Activated CD8-positive, alpha-beta memory T cell treated with anti-CD3 and anti-CD28 coated beads for 36 hours (primary cell): ENCODE data around the gene TIAM1. TPM values are rescaled to one million over a fixed set of nuclear protein-coding genes. Genes with fewer than 3 reads are reported as not detected.

ENCODE experiments used
- CTCF ChIA-PET: fragments of 350-600 bp; sonication (Branson Sonifier 250); formaldehyde crosslinking; loops from one replicate; lab custom pipeline; 2021; ENCODE audit warnings: antibody characterized with exemption; lab: Charles Lee
- POLR2A ChIA-PET: fragments of 350-600 bp; sonication (Branson Sonifier 250); formaldehyde crosslinking; loops from one replicate; lab custom pipeline; 2021; ENCODE audit warnings: antibody characterized with exemption; lab: Charles Lee
- total RNA-seq, 2 experiments: library from RNA; stranded (reverse); gene quantifications; one replicate each; pipeline ENCODE4 v1.2.3, GENCODE V29; 2021

Gene TIAM1
- total RNA-seq, 2 experiments from 2014 or later: 28.8 to 31.0 TPM

DNA sequence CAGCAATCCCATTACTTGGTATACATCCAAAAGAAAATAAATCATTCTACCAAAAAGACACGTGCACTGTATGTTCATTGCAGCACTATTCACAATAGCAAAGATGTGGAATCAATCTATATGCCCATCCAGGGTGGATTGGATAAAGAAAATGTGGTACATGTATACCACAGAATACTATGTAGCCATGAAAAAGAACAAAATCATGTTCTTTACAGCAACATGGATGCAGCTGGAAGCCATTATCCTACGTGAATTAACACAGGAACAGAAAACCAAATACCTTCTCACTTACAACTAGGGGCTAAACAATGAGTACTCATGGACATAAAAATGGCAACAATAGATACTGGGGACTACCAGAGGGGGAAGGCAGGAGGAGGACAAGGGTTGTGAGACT, 147.3 kb downstream of the TIAM1 start:
- POLR2A ChIA-PET: no interaction called here
- CTCF ChIA-PET: interaction anchor here (1.6 kb wide), 2 partner anchors 15 to 384 kb away, joined by 4 to 8 read pairs; no protein-coding TSS in a partner anchor

DNA sequence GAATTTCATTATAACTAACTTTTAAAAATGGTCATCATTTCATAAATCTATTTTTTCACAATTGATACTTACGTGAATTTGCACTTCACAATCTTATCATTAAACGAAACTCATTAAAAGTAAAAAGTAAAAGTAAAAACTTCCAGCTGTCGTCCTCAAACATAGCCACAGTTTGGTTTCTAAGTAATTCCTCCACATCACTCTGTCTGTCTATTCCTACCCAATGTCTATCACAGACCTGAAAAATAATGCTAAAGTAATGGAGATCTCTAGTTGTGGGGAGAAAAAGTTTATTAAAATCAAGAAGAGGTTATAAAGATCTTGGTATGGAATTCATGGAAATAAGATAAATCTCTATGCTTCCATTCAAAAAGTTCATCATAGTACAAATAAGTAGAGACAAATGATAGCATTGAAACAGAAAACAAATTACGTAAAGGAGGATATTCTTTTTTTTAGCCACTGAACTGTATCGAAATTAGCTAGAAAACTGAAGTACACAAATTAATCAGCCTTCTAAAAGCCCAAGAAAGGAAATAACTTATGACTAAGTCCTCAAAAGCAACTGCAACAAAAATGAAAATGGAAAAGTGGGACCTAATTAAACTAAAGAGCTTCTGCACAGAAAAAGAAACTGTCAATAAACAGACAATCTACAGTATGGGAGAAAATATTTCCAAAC, 148.6 kb downstream of the TIAM1 start:
- POLR2A ChIA-PET: interaction anchor here (0.6 kb wide), 2 partner anchors 14 to 1576 kb away, joined by 3 to 4 read pairs; partner anchors contain the start of gene PAXBP1
- CTCF ChIA-PET: interaction anchor here (0.6 to 2.1 kb wide), 5 partner anchors 14 to 385 kb away, joined by 3 to 9 read pairs (median 4); no protein-coding TSS in a partner anchor

DNA sequence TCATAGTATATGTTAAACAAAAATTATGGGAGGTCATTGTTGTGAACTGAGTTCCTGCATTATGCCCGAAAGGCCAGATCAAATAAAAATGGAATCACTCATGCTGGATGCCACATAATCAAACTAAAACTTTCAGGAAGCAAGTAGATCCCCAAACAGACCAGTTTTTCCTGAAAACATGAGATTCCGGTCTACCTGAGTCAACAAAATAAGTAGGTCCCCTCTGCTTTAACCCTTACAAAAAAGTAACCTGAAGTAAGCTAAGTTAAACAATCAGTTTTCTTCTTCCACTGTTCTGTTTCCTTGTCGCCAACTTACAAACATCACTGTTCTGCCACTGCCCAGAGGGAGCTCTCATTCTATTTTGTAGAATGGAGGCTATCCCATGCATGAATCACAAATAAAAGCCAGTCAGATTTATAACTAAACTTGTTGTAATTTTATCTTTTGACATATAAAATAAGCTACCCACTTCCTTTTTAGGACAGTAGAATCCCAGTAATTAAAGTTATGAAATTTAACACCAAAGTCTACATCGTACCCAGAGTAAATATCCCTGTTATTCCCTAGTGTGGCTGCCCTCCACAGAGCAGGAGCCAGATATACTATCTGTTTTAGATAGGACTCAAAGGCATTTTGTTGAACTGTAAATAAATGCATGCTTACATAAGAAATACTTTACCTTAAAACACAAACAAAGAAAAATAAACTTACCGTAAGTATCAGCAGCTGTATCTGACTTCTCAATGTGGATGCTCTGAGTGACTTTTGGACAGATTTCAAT, 149.4 kb downstream of the TIAM1 start:
- ChIA-PET CTCF (interaction anchor here (0.8 to 2.1 kb wide), 4 partner anchors 8 to 86 kb away, joined by 3 to 9 read pairs (median 3); no protein-coding TSS in a partner anchor), POLR2A (no interaction called here)

DNA sequence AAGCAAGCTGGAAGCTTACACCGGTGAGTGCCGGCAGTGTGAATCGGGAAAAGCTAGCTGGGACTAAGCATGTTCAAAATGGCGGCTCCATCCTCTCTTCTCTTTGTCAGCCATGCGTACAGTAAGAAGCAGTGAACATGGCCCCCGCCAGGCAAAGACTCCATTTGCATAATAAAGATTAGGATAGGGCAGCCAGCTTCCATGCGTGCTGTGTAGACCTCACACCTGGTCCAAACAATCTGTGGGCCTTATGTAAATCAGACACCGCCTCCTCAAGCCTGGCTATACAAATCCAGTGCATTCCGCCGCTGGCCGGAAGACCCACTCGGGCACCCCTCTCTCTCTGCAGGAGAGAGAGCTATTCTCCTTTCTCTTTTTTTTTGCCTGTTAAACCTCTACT, 150.3 kb downstream of the TIAM1 start:
- CTCF ChIA-PET: interaction anchor here (1.1 to 2.1 kb wide), 2 partner anchors 10 to 12 kb away, joined by 3 to 9 read pairs; no protein-coding TSS in a partner anchor
- POLR2A ChIA-PET: no interaction called here

DNA sequence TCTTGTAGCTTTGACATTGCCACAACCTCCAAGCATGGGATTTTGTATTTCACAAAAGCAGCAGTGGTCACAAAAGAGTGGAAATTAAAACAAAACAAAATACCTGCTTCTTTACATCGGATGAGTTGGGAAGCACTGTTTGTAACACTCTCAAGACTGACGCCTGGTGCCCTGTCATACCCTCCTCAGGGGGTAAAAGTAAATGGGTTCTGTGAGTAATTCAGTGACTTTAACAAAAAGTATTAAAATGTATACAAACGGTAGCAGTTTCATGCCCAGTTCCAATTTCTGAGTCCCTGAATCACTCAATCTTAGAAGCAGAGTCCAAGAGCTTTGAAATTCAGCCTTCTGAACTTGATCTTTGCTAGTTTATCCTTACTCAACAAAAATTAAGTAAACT, 152.5 kb downstream of the TIAM1 start:
- POLR2A ChIA-PET: no interaction called here

DNA sequence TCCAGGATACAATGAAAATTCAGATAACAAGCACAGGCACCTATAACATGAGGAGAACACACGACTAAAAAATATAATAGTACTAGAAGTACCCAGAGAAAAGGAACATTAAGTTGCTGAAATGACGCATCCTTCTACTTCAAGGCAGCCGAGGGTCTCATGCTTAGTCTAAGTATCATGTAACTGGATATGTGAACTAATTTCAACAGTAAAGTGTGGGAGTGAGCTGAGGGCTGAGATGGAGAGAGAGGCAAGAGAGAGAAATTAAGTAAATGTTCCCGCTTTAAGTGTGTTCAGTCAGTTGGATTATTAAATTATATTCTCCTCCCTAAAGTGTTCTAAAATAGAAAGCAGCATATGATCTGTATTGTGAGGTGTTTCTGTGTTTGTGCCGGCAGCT, 153.5 kb downstream of the TIAM1 start:
- ChIA-PET CTCF (no interaction called here), POLR2A (no interaction called here)

More for the DNA sequence above, 152.5 kb downstream of the TIAM1 start:
- CTCF ChIA-PET: interaction anchor here (1.3 kb wide), 1 partner anchor 10 kb away, joined by 4 read pairs; no protein-coding TSS in a partner anchor

DNA sequence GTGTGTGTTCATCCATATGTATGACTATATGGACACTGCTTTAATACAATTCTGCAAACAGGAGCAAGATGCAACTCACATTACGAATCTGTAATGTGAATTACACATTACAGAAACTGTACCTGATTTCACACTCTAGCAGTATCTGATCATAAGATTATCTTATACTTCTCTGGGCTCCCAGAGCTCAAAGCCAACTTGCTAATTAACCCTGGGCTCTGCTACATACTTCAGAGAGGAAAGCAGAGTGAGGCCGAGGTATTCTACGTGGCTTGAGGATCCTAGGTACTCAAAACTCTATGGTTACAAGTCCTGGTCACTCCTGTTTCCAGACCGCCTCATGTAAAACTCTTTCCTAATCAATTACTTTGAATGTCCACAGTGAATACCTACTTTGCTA, 156.6 kb downstream of the TIAM1 start:
- CTCF ChIA-PET: no interaction called here
- POLR2A ChIA-PET: no interaction called here

DNA sequence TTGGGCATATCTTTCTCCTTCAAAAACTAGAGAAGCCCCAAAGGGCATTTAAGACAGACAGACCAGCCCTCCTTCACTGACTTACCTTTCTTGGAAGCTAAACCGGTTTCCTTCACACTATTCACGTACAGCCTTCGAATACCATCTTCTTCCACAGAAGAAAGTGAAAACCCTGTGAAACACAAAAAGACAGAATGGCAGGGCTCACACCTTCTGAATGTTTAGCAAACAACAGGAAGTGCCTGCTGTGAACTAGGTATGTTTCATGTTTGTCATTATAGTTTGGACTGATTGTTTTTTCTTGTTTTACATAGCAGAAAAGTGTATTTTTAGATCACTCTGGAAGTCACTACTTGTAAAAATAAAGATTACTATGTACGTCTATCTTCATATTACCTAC, 157.1 kb downstream of the TIAM1 start:
- ChIA-PET POLR2A (no interaction called here), CTCF (interaction anchor here (0.5 to 1.2 kb wide), 2 partner anchors 8 to 16 kb away, joined by 3 read pairs; no protein-coding TSS in a partner anchor)

DNA sequence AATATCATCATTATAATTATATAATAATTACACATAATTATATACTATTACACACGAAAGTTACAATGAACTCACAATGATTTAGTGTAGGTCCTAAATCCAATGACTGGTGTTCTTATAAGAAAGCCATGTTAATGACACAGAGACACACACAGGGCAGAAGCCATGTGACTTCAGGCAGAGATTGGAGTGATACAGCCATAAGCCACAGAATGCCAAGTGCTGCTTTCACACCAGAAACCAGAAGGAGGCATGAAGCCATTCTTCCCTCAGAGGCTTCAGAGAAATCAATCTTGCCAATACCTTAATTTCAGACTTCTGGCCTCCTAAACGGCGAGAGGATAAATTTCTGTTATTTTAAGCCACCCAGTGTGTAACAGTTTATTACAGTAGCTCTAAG, 158.4 kb downstream of the TIAM1 start:
- ChIA-PET CTCF (interaction anchor here (0.9 to 1.2 kb wide), 2 partner anchors 9 to 84 kb away, joined by 3 read pairs; no protein-coding TSS in a partner anchor), POLR2A (no interaction called here)

DNA sequence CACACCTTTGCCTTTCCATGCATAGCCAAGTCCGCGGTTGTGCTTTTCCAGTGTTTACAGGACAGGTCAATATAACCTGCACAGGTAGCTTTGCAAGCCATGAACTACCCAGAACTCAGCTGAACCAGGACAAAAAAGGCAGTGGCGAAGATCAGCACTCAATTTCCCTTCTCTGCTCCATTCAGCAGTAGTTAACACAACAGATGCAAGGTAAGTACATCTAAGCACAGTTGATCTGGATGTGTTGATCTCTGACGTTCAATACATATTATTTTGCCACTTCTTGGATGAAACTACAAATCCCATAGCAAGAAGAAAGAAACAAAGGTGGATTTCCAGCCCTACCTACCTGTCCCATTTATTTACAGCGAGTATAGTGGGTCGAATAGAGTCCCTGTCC, 159.2 kb downstream of the TIAM1 start:
- POLR2A ChIA-PET: no interaction called here
- CTCF ChIA-PET: no interaction called here

DNA sequence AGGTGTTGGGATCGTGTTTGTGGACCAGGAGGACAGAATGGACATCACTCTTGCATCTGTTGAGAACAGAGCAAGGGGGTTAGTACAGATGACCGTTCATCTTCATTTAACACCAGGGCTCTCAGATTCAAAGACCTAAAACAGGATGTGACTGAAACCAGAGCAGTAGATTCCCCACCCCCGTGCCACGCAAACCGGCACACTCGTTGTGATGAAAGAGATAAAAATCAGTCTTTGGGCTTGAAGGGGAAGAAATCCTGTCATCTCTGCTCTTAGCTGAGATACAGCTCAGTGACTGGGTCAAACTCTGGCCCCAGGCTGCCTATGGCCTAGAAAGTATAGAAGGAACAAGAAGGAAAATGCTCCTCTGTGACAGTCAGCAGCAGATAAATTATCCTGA, 159.6 kb downstream of the TIAM1 start:
- ChIA-PET POLR2A (no interaction called here), CTCF (interaction anchor here (1.2 kb wide), 1 partner anchor 165 kb away, joined by 3 read pairs; no protein-coding TSS in a partner anchor)

DNA sequence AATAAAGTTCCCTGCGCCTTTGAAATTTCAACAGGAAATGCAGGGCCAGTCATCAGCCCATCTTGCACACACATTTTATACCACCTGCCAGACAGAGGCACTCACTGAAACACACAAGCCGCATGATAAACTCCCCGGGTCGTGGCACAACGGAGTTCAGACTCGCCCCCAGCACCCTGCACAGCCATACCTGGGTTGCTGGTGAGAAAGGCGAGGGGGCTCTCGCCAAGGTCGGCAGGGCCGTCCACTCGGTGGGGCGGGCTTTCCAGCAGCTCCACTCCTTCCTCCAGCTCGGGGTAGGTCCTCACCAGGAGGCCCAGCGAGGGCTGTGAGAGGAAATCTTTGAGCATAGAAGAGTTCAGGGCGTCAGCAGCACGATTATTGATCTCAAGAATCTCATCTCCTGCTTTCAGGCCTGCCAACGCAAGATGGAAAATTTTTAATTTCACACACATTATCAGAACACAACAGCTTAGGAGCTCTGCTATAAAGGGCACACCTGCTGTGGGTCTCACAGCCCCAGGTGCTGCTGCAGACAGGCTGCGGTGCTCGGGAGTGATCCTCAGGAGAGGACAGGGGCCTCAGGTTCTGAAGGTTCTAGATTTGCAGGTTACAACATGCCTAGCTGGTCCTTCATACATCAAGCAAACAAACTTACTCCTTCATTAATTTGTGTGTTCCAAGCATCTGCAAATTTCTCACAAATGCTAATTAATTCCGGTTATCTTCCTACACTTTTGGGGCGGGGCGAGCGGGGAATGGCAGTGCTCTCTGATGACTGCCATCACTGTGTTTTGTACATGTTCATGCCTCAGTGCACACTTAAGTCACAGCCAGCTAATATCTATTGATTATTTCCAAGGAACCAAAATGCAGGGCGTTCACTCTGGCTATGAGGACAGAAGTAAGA, 161.6 kb downstream of the TIAM1 start:
- POLR2A ChIA-PET: interaction anchor here (0.5 kb wide), 1 partner anchor 18 kb away, joined by 3 read pairs; no protein-coding TSS in a partner anchor

DNA sequence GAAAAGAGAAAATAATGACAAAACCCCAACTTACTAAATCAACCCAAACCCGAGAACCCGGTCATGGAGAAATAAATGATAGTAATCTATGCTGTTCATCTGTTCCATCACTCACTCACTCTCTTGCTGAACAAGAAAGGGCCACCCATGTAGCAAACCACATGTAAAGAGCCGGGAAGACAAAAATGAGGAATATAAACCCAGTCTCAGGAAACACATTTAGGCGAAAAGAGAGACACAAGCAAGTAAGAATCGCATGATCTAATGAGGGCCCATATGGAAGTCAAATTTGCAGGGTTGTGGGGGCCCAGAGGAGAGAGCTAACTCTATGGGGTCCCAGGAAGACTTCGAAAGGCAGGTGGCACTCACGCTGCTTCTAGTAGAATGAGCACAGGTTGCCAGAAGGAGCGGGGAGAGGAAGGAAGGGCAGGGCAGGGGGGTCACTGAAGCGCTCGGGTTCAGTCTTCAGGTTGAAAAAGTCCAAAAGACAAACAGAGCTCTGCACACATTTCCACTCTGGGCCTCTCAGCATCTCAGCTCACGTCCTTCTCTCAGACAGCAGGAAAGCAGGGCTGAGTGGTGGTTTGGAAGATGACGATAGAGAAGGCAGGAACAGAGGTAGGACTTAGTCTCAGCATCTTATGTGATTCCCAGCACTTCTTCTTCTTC, 162.8 kb downstream of the TIAM1 start:
- ChIA-PET CTCF (interaction anchor here (0.7 to 2.6 kb wide), 7 partner anchors 11 to 140 kb away, joined by 3 to 19 read pairs (median 4); no protein-coding TSS in a partner anchor), POLR2A (interaction anchor here (0.5 to 0.6 kb wide), 2 partner anchors 15 to 146 kb away, joined by 4 to 6 read pairs; no protein-coding TSS in a partner anchor)

More for the DNA sequence above, 161.6 kb downstream of the TIAM1 start:
- CTCF ChIA-PET: interaction anchor here (0.7 to 2.0 kb wide), 4 partner anchors 12 to 484 kb away, joined by 3 to 9 read pairs (median 3); no protein-coding TSS in a partner anchor

DNA sequence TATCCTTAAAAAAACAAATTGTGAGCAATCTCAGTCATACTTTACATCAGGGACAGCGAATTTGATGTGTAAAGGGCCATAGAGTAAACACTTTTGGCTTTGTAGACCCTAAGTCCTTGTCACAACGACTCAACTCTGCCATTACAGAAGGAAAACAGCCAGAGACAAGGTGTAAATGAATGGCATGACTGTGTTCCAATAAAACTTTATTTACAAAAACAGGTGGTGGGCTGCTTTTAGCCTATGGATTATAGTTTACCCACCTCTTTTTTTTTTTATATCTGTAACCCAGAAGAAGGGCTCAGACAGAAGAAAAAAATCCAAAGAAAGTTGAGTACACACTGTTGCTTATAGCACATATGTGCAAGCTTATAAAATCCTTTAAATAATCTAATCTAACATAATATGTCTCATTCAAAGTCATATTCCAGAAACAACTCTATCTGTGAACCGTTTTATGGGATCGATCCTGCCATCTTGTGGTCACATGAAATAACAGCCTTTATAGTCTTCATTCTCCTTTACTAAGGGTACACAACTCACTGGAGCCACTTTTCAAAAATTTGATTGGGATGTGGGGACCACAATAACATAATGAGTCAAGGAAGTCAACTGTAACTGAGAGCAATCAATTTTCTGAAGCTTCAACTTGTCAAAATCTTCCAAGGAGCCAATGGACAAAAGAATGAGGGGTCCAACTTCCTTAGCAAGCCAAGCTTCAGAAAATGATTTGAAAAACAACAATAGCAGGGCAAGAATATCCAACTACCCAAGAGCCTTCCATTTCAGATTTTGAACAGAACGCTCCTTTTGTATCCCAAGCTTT, 163.6 kb downstream of the TIAM1 start:
- POLR2A ChIA-PET: interaction anchor here (0.6 kb wide), 1 partner anchor 16 kb away, joined by 4 read pairs; no protein-coding TSS in a partner anchor
- CTCF ChIA-PET: interaction anchor here (0.8 to 2.6 kb wide), 5 partner anchors 12 to 140 kb away, joined by 3 to 19 read pairs (median 4); no protein-coding TSS in a partner anchor

DNA sequence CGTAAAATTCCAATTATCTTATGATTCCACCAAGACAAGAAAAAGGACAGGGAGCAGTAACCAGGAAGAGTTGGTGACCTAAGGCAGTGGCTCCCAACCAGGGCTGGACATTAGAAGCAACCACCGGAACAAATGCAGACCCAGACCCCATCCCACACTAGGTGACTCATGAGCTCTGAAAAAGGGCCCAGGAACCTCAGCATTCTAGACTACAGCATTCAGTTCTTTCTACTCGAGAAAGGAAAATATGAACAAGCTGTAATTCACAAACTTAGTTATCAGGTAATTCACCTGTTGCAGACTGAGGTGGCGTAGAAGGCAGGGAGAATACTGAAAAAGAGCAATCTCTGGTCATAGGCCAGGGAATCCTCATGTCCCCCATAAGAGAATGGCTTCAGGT, 167.3 kb downstream of the TIAM1 start:
- ChIA-PET POLR2A (no interaction called here), CTCF (no interaction called here)

DNA sequence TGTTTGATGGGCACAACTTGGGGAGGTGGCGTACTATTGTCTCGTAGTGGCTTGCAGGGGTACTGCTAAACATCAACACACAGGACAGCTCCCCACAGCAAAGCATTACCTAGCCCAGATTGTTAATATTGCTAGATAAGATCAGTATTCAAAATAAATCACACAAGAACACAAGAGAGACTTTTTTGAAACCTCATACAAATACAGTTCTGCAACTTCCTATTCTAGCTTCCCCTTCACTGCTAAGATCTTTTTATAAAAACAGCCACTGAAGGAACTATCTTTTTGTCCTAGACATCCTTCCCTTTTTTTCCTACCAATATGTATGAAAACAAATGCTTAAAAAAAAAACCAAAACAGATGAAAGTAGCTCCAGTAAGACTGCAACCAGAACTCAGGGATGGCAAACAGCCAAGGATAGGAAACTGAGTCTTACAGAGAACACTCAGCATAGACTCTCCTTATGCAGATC, 167.9 kb downstream of the TIAM1 start:
- CTCF ChIA-PET: no interaction called here
- POLR2A ChIA-PET: no interaction called here
